ENCODE data around the gene FAM162A. TPM values are rescaled to one million over a fixed set of nuclear protein-coding genes. Genes with fewer than 3 reads are reported as not detected.

The FAM162A gene
- total and polyA plus RNA-seq, 2 donors (not counting 3 experiments of a cell fraction or from before 2014, with no cell fraction given) = 12.6 to 23.4 TPM

GRCh38 chr3:122409446-122409845 lies 25.5 kb downstream of the FAM162A start:
- POLR2A ChIA-PET = no interaction called here

More at GRCh38 chr3:122409446-122409845, 25.5 kb downstream of the FAM162A start:
- Histone ChIP-seq H3K27me3 (ENCODE audit: control insufficient read depth in 2 of 2, insufficient read depth in 2 of 2, low read length in 2 of 2) (no peaks in the 10 kb centered on the region), H3K4me3 (replicated peaks in 1 of 3; ENCODE audit: insufficient read depth in 1 of 3, low read depth in 1 of 3, low read length in 3 of 3) (no peak overlapping the region), H3K4me1 (ENCODE audit: control insufficient read depth, extremely low read depth, insufficient read depth, low read length) (no peaks in the 10 kb centered on the region), H4K20me1 (replicated peaks; ENCODE audit: control insufficient read depth, extremely low read depth, insufficient read depth, low read length) (no peaks in the 10 kb centered on the region), H3K9ac (replicated peaks; ENCODE audit: extremely low read depth, insufficient read depth, low read length) (no peak overlapping the region), H3K4me2 (ENCODE audit: insufficient read depth, low read length) (no peak overlapping the region), H3K9me1 (replicated peaks; ENCODE audit: control insufficient read depth, extremely low read depth, insufficient read depth, low read length) (no peaks in the 10 kb centered on the region), H3K9me3 (replicated peaks; ENCODE audit: control insufficient read depth, insufficient read depth, low read length) (no peaks in the 10 kb centered on the region), H3K36me3 (ENCODE audit: control insufficient read depth in 2 of 2, extremely low read depth in 1 of 2, insufficient read depth in 2 of 2, low read length in 2 of 2) (no peaks in the 10 kb centered on the region), H3K27ac (ENCODE audit: insufficient read depth, low read depth, low read length) (no peak overlapping the region), H3K79me2 (ENCODE audit: control insufficient read depth, insufficient read depth, low read length) (peaks cover 1% of the 10 kb centered on the region), H2AFZ (ENCODE audit: low read depth, low read length) (no peak overlapping the region)
- dilution Hi-C loops (cut with MboI; ENCODE audit: extremely low pct_ligation_motif_present, low sequenced_read_pairs) (no loop called here), intact Hi-C loops (cut with micrococcal nuclease) (no loop called here)
- no TSS peak for BruUV-seq (replicated peaks)
- DNase-seq (ENCODE audit: low read depth, low spot score) (no peak), FAIRE-seq (no peak)
- TF ChIP-seq JUN (IDR thresholded peaks at IDR 0.05; ENCODE audit: borderline replicate concordance, insufficient read depth, insufficient read length, low read depth) (no peak), EZH2 (IDR thresholded peaks at IDR 0.05; ENCODE audit: borderline replicate concordance, low read depth, low read length, severe bottlenecking) (no peak), GATA2 (IDR thresholded peaks at IDR 0.05; ENCODE audit: insufficient read depth, insufficient read length, low read depth, low read length) (no peak), POLR2A (IDR thresholded peaks at IDR 0.05; ENCODE audit: low read depth, low read length) (no peak), POLR2AphosphoS5 (IDR thresholded peaks at IDR 0.05; ENCODE audit: insufficient read depth, low read depth, low read length) (no peak), CTCF (IDR thresholded peaks at IDR 0.05; ENCODE audit: extremely low read depth in 1 of 2, insufficient read depth in 1 of 2, low read depth in 1 of 2, low read length in 2 of 2) (no peak), MAX (IDR thresholded peaks at IDR 0.05; ENCODE audit: insufficient read depth, insufficient read length) (no peak), FOS (IDR thresholded peaks at IDR 0.05; ENCODE audit: borderline replicate concordance, insufficient read depth, low read length) (no peak), MYC (IDR thresholded peaks at IDR 0.05; ENCODE audit: low read depth, low read length) (no peak)
- CTCF ChIA-PET = interaction anchor here (3.0 kb wide), 1 partner anchor 17 kb away, joined by 22 read pairs; no protein-coding TSS in a partner anchor

Measured in endothelial cell of umbilical vein (primary cell).